Osteoblast (primary cell): ENCODE data around the gene NDOR1. TPM values are rescaled to one million over a fixed set of nuclear protein-coding genes. Genes with fewer than 3 reads are reported as not detected.

ENCODE experiments used
- DNase-seq: peaks from one replicate; pipeline ENCODE4 v3.0.0; 2011; ENCODE audit warnings: low spot score, mixed read lengths; ENCODE audit not compliant: insufficient read length; ENCODE audit errors: missing footprints
- H2AFZ ChIP-seq: 2 replicates; pipeline ENCODE4 v1.6.0; 2011; ENCODE audit warnings: mild to moderate bottlenecking, low read length
- H3K27ac ChIP-seq: 2 replicates; pipeline ENCODE4 v1.5.1; 2011; ENCODE audit warnings: mild to moderate bottlenecking, low read depth, low read length, moderate library complexity
- H3K27me3 ChIP-seq: 2 replicates; pipeline ENCODE4 v1.6.0; 2012; ENCODE audit warnings: mild to moderate bottlenecking, control low read depth, inconsistent platforms, low read length, moderate library complexity; ENCODE audit not compliant: insufficient read depth
- H3K36me3 ChIP-seq: 2 replicates; pipeline ENCODE4 v1.5.1; 2011; ENCODE audit warnings: mild to moderate bottlenecking, low read length, control low read depth, moderate library complexity; ENCODE audit not compliant: insufficient read depth
- H3K4me1 ChIP-seq: 2 replicates; pipeline ENCODE4 v1.5.1; 2011; ENCODE audit warnings: mild to moderate bottlenecking, low read length, control low read depth, moderate library complexity; ENCODE audit not compliant: insufficient read depth
- H3K4me2 ChIP-seq: 2 replicates; pipeline ENCODE4 v1.6.0; 2011; ENCODE audit warnings: mild to moderate bottlenecking, low read length; ENCODE audit not compliant: insufficient read depth
- H3K4me3 ChIP-seq: fragments of 200-600 bp; sonication (generic); 3 replicates; pipeline ENCODE4 v1.5.1; 2012; ENCODE audit warnings: mild to moderate bottlenecking, low read length, inconsistent platforms; ENCODE audit not compliant: insufficient read depth
- H3K79me2 ChIP-seq: 2 replicates; pipeline ENCODE4 v1.6.0; 2012; ENCODE audit warnings: mild to moderate bottlenecking, low read length, control low read depth, inconsistent platforms; ENCODE audit not compliant: insufficient read depth
- H3K9me3 ChIP-seq: 2 replicates; pipeline ENCODE4 v1.5.1; 2011; ENCODE audit warnings: low read depth, low read length, control low read depth
- H4K20me1 ChIP-seq: 2 replicates; pipeline ENCODE4 v1.6.0; 2012; ENCODE audit warnings: mild to moderate bottlenecking, low read length, control low read depth; ENCODE audit not compliant: insufficient read depth
- CTCF ChIP-seq: IDR thresholded peaks from 2 replicates; pipeline ENCODE4 v1.5.1; 2011; ENCODE audit warnings: mild to moderate bottlenecking, low read depth, low read length, moderate library complexity; ENCODE audit errors: extremely low read depth
- total RNA-seq: library from RNA; depleted of rRNA; stranded (reverse); fragments of >200 nt; gene quantifications from 2 replicates; pipeline ENCODE4 v1.2.3, GENCODE V29; 2012

Gene NDOR1
- total RNA-seq, 1 donor = 6.2 TPM

- Histone ChIP-seq H2AFZ (no peak overlapping the region), H3K36me3 (peaks cover 15% of the 10 kb centered on the region), H4K20me1 (peaks cover 12% of the 10 kb centered on the region), H3K27me3 (no peaks in the 10 kb centered on the region), H3K4me3 (no peak overlapping the region), H3K4me2 (no peak overlapping the region), H3K4me1 (no peaks in the 10 kb centered on the region), H3K27ac (no peak overlapping the region), H3K9me3 (no peaks in the 10 kb centered on the region), H3K79me2 (no peaks in the 10 kb centered on the region)
- TF ChIP-seq CTCF = no peak
- peak; percentile 90 for DNase-seq
Observed at GRCh38 chr9:137178201-137178938, 27.1 kb upstream of the NDOR1 start.

- no peak for TF ChIP-seq CTCF
- no peak overlapping the region for H3K27ac ChIP-seq
- no peak overlapping the region for H3K4me3 ChIP-seq
- no peak overlapping the region for H2AFZ ChIP-seq
- H3K9me3 ChIP-seq = no peaks in the 10 kb centered on the region
- no peak overlapping the region for H3K4me2 ChIP-seq
- DNase-seq = peak; percentile 90
- peaks cover 12% of the 10 kb centered on the region for H4K20me1 ChIP-seq
- no peaks in the 10 kb centered on the region for H3K79me2 ChIP-seq
- peaks cover 22% of the 10 kb centered on the region for H3K36me3 ChIP-seq
- no peaks in the 10 kb centered on the region for H3K4me1 ChIP-seq
- no peaks in the 10 kb centered on the region for H3K27me3 ChIP-seq
Observed at GRCh38 chr9:137178939-137179630, 26.4 kb upstream of the NDOR1 start.

- DNase-seq = no peak
- Histone ChIP-seq H2AFZ (no peak overlapping the region), H3K27ac (no peak overlapping the region), H3K27me3 (no peaks in the 10 kb centered on the region), H4K20me1 (peaks cover 12% of the 10 kb centered on the region), H3K9me3 (no peaks in the 10 kb centered on the region), H3K4me3 (no peak overlapping the region), H3K4me1 (no peaks in the 10 kb centered on the region), H3K79me2 (no peaks in the 10 kb centered on the region), H3K36me3 (peaks cover 28% of the 10 kb centered on the region), H3K4me2 (no peak overlapping the region)
- no peak for TF ChIP-seq CTCF
Observed at GRCh38 chr9:137179761-137180160, 25.7 kb upstream of the NDOR1 start.

GRCh38 chr9:137180491-137180890 is 25.0 kb upstream of the NDOR1 start:
- H3K79me2 ChIP-seq = peaks cover 4% of the 10 kb centered on the region
- TF ChIP-seq CTCF = no peak
- peaks cover 29% of the 10 kb centered on the region for H3K36me3 ChIP-seq
- H3K4me3 ChIP-seq = no peak overlapping the region
- no peaks in the 10 kb centered on the region for H3K9me3 ChIP-seq
- H4K20me1 ChIP-seq = peaks cover 12% of the 10 kb centered on the region
- H2AFZ ChIP-seq = no peak overlapping the region
- no peaks in the 10 kb centered on the region for H3K27me3 ChIP-seq
- H3K4me2 ChIP-seq = no peak overlapping the region
- no peak for DNase-seq
- H3K27ac ChIP-seq = no peak overlapping the region
- H3K4me1 ChIP-seq = no peaks in the 10 kb centered on the region
